ENCODE measurements around the gene NTM.

NTM gene

DNA sequence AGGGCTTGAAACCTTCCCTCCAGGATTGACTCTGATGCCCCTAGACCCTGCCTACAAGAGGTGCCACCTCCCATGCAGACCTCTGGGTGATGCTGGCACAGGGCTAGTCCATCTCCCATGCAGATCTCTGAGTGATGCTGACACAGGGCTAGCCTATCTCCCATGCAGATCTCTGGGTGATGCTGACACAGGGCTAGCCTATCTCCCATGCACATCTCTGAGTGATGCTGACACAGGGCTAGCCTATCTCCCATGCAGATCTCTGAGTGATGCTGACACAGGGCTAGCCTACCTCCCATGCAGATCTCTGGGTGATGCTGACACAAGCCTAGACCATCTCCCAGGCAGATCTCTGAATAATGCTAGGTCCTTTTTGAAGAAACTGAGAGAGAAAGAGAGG lies 321.7 kb downstream of the NTM start:
- TF ChIP-seq CTCF (IDR thresholded peaks at IDR 0.05; ENCODE audit: insufficient read depth, missing control alignments) = no peak
- DNase-seq (ENCODE audit: insufficient read length, low spot score) (no peak), FAIRE-seq (no peak)

- TF ChIP-seq CTCF (IDR thresholded peaks at IDR 0.05; ENCODE audit: insufficient read depth, missing control alignments) = no peak
- DNase-seq (ENCODE audit: insufficient read length, low spot score) = no peak
- FAIRE-seq = no peak
These were observed 322.5 kb downstream of the NTM start for GRCh38 chr11:131692961-131693360.

DNA sequence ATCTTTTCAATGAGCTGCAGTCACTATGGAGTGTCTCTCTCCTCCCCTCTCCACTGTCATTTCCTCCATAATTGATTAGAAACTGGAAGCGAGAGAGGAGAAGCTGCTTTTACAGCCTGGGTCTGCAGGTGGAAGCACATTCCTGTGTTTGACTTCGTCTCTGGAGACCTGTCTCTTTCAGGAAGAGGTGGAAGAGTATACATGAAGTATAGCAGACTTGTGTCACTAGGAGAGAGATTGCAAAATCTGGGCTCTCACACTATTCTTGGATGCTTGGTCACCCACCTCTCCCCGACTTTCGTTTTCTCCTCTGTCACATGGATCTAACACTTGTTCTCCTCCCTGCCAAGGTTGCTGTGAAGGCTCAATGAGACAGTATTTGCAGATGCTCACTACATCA lies 323.3 kb downstream of the NTM start:
- FAIRE-seq (no peak), DNase-seq (ENCODE audit: insufficient read length, low spot score) (no peak)

DNA sequence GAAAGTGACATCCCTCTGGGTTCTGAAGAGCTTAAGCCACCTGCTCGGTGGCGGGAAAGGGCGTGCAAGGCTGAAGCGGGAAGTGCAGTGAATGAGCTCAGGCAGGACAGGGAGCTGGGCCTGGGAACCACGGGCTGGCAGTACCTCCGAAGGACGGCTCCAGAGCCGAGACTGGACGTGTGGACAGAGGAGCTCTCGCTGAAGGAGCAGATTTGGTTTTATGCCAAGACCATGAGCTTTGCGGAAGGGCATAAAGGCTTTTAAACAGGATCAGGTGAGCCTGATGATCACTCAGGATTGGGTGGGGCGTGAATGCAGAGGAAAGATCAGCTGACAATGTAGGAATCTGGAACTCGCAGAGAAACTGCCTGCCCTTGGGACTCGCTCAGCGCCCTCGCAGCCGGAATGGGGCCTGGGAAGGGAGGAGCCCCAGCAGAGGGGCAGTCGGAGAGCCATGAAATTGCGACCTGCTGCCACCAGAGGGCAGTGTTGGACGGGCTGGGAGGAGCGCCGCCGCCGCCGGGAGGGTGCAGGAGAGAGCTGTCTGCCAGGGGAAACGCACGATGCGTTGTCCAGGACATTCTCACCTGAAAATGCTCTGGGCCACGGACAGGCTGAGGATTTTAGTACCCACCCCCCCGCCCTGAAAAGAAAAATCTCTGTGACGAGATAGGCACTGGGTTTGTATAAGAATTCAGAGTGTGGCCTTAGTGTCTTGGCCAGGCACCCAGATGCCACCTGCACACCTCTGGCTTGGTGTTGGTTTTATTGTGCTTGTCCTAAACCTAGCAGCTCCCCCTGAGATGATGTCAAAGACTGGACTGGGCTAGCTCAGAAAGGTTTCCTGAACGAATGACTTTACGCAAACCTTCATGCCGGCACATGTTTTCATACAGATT lies 324.4 kb downstream of the NTM start:
- DNase-seq (ENCODE audit: insufficient read length, low spot score) (no peak), FAIRE-seq (no peak)
- TF ChIP-seq CTCF (IDR thresholded peaks at IDR 0.05; ENCODE audit: insufficient read depth, missing control alignments) = peak; percentile 88

More for the DNA sequence above, 323.3 kb downstream of the NTM start:
- no peak for TF ChIP-seq CTCF (IDR thresholded peaks at IDR 0.05; ENCODE audit: insufficient read depth, missing control alignments)

GRCh38 chr11:131695889-131696429 lies 325.5 kb downstream of the NTM start:
- DNase-seq (ENCODE audit: insufficient read length, low spot score) = no peak
- TF ChIP-seq CTCF (IDR thresholded peaks at IDR 0.05; ENCODE audit: insufficient read depth, missing control alignments) = no peak
- FAIRE-seq = no peak

DNA sequence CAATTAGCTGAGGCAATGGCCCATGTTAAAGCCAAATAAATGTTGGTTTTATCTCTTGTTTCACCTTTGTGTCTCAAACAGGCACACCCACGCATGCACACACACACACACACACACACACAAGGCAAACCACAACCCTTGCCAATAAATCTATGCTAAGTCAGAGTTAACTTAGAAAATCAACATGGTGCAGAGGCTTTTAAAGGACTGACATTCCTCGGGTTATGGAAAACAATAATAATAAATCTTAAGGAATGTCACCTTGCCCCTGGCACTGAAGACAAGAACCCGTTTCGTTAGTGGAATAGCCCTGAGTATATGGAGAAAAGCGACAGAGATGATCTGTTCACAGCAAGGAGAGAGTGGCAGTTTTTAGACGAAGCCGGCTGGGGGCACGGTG lies 326.3 kb downstream of the NTM start:
- no peak for DNase-seq (ENCODE audit: insufficient read length, low spot score)
- FAIRE-seq = no peak

More for the DNA sequence above, 326.3 kb downstream of the NTM start:
- TF ChIP-seq CTCF (IDR thresholded peaks at IDR 0.05; ENCODE audit: insufficient read depth, missing control alignments) = no peak
